Caco-2 (cell line): ENCODE results near the gene EPHA4. TPM values are rescaled to one million over a fixed set of nuclear protein-coding genes. Genes with fewer than 3 reads are reported as not detected.

Experiments used
- BruUV-seq: library from RNA; stranded (reverse); fragments of 400-500 nt; replicated peaks from 2 replicates; lab custom pipeline; 2021; lab: Mats Ljungman, UMichigan
- CTCF ChIA-PET: fragments of 300-600 bp; sonication (Branson Sonifier 250); formaldehyde crosslinking; loops from one replicate; lab custom pipeline; 2022; ENCODE audit warnings: antibody characterized with exemption; lab: Charles Lee
- POLR2A ChIA-PET: fragments of 300-600 bp; sonication (Branson Sonifier 250); formaldehyde crosslinking; loops from one replicate; lab custom pipeline; 2022; ENCODE audit warnings: antibody characterized with exemption; lab: Charles Lee
- DNase-seq, 2 experiments: peaks; one replicate each; pipeline versions ENCODE4 v3.0.0 to v3.0.0-alpha.2; 2020 to 2022
- H3K27me3 ChIP-seq: replicated peaks from 2 replicates; pipeline ENCODE4 v1.6.0; 2011; ENCODE audit warnings: low read length; ENCODE audit not compliant: control insufficient read depth, insufficient read depth
- H3K36me3 ChIP-seq: 2 replicates; pipeline ENCODE4 v1.5.1; 2011; ENCODE audit warnings: low read length; ENCODE audit not compliant: control insufficient read depth, insufficient read depth
- H3K4me1 ChIP-seq: fragments of 250-450 bp; sonication (Bioruptor Pico); 2 replicates; pipeline ENCODE4 v1.5.1; 2020; ENCODE audit warnings: mild to moderate bottlenecking
- H3K4me3 ChIP-seq: 2 replicates; pipeline ENCODE4 v1.5.1; 2011; ENCODE audit warnings: low read depth, mild to moderate bottlenecking, control low read depth, low read length
- H3K9me3 ChIP-seq: fragments of 250-450 bp; sonication (Bioruptor Pico); 2 replicates; pipeline ENCODE4 v1.5.1; 2020; ENCODE audit warnings: mild to moderate bottlenecking, moderate library complexity
- H3K27ac Mint-ChIP-seq: one replicate; pipeline ENCODE4 v1.8.0; 2022; ENCODE audit warnings: mixed read lengths; ENCODE audit not compliant: unreplicated experiment
- H3K27me3 Mint-ChIP-seq: one replicate; pipeline ENCODE4 v1.8.0; 2022; ENCODE audit warnings: mixed read lengths; ENCODE audit not compliant: insufficient read depth, unreplicated experiment
- H3K36me3 Mint-ChIP-seq: one replicate; pipeline ENCODE4 v1.8.0; 2022; ENCODE audit warnings: mild to moderate bottlenecking, mixed read lengths; ENCODE audit not compliant: insufficient read depth, unreplicated experiment
- H3K4me1 Mint-ChIP-seq: one replicate; pipeline ENCODE4 v1.8.0; 2022; ENCODE audit warnings: low read depth, mixed read lengths; ENCODE audit not compliant: unreplicated experiment
- H3K4me3 Mint-ChIP-seq: one replicate; pipeline ENCODE4 v1.8.0; 2022; ENCODE audit warnings: mild to moderate bottlenecking, moderate library complexity, mixed read lengths; ENCODE audit not compliant: unreplicated experiment
- H3K9me3 Mint-ChIP-seq: one replicate; pipeline ENCODE4 v1.8.0; 2022; ENCODE audit warnings: mixed read lengths; ENCODE audit not compliant: unreplicated experiment
- CTCF ChIP-seq, 2 experiments: fragments of 200-600 bp in 1 of 2; IDR thresholded peaks; 1 replicate in 1 of 2; 2 replicates in 1 of 2; pipeline versions ENCODE4 v1.5.1 to v1.8.0; 2011 to 2022; ENCODE audit warnings: antibody characterized with exemption in 1 of 2, control low read depth in 1 of 2, inconsistent platforms in 1 of 2, low read depth in 1 of 2, low read length in 1 of 2, mild to moderate bottlenecking in 1 of 2, moderate library complexity in 1 of 2; ENCODE audit not compliant: insufficient read depth in 1 of 2, severe bottlenecking in 1 of 2, unreplicated experiment in 1 of 2
- intact Hi-C: fragments of 100-400 bp; cut with micrococcal nuclease; formaldehyde crosslinking; loops from one replicate; pipeline ENCODE4 v1.10.0; 2022; ENCODE audit not compliant: unreplicated experiment
- total RNA-seq: library from RNA; stranded (reverse); gene quantifications from 2 replicates; pipeline ENCODE4 v1.2.3, GENCODE V29; 2022

EPHA4 gene
- total RNA-seq, 1 experiment from 2014 or later: 95.5 TPM

GRCh38 chr2:221444106-221444505, 128.0 kb downstream of the EPHA4 start:
- Mint-ChIP-seq H3K27ac (no peak overlapping the region), H3K27me3 (no peaks in the 10 kb centered on the region), H3K36me3 (peaks cover 85% of the 10 kb centered on the region), H3K9me3 (no peaks in the 10 kb centered on the region), H3K4me1 (peaks cover 17% of the 10 kb centered on the region), H3K4me3 (no peak overlapping the region)
- TF ChIP-seq CTCF (IDR thresholded peaks at IDR 0.05; ENCODE audit: insufficient read depth in 1 of 2, low read depth in 1 of 2, low read length in 1 of 2, severe bottlenecking in 1 of 2, unreplicated experiment in 1 of 2): no peak
- H3K9me3 ChIP-seq: no peaks in the 10 kb centered on the region
- no peaks in the 10 kb centered on the region; the same call in 1 of the 2 replicates for H3K36me3 ChIP-seq
- no peak for DNase-seq
- ChIA-PET POLR2A (interaction anchor here (0.5 kb wide), 1 partner anchor 541 kb away, joined by 3 read pairs; no protein-coding TSS in a partner anchor), CTCF (interaction anchor here (1.1 kb wide), 1 partner anchor 129 kb away, joined by 3 read pairs; no protein-coding TSS in a partner anchor)
- H3K4me1 ChIP-seq: peaks cover 17% of the 10 kb centered on the region
- BruUV-seq: no TSS peak
- intact Hi-C loops: no loop called here
- H3K27me3 ChIP-seq: no peaks in the 10 kb centered on the region
- H3K4me3 ChIP-seq: no peak overlapping the region

DNA sequence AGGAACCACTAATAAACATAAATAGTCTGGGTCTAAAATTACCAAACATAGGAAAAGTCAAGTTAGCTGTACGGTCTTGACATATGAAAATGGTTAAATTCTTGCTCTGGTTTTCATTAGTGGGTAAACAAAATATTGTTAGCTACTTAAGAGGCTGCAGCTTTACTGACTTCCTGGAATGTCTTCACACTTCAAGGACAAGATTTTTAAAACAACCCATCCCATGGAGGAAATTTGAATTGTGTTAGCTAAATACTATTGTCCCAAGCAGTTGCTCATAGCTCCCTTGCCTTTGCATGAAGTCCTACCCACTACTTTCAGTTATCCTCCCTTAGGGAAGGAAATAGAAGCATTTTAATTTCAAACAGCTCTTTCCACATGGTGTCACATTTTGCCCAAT, 128.5 kb downstream of the EPHA4 start:
- Mint-ChIP-seq H3K4me3 (no peak overlapping the region), H3K9me3 (no peaks in the 10 kb centered on the region), H3K4me1 (peaks cover 13% of the 10 kb centered on the region), H3K27ac (no peak overlapping the region), H3K36me3 (peaks cover 84% of the 10 kb centered on the region), H3K27me3 (no peaks in the 10 kb centered on the region)
- Histone ChIP-seq H3K4me3 (no peak overlapping the region), H3K27me3 (no peaks in the 10 kb centered on the region), H3K9me3 (no peaks in the 10 kb centered on the region), H3K36me3 (no peaks in the 10 kb centered on the region; the same call in 1 of the 2 replicates), H3K4me1 (peaks cover 13% of the 10 kb centered on the region)
- no TSS peak for BruUV-seq
- no peak for TF ChIP-seq CTCF (IDR thresholded peaks at IDR 0.05; ENCODE audit: insufficient read depth in 1 of 2, low read depth in 1 of 2, low read length in 1 of 2, severe bottlenecking in 1 of 2, unreplicated experiment in 1 of 2)
- intact Hi-C loops: no loop called here
- POLR2A ChIA-PET: interaction anchor here (0.5 kb wide), 1 partner anchor 541 kb away, joined by 3 read pairs; no protein-coding TSS in a partner anchor
- DNase-seq: no peak
- CTCF ChIA-PET: interaction anchor here (1.1 kb wide), 1 partner anchor 130 kb away, joined by 3 read pairs; no protein-coding TSS in a partner anchor

DNA sequence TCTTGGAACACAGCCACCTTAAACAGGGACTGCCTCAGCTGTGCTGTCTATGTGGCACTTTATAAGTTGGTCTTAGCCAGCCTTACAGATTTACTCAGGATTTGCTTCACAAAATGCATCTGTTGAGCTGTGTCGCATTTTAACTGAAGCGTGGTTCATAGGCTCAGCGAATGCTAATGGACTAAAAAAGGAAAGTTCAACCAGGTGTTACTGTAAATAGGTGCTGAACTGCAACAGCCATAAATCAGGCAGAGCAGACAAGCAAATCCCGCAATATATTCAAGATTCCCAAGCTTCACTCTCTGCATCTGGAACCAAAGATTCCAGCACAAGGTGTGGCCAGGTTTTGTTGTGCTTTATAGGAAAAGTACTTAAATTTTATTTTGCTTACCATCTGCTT, 130.0 kb downstream of the EPHA4 start:
- ChIA-PET POLR2A (no interaction called here), CTCF (interaction anchor here (0.6 kb wide), 1 partner anchor 40 kb away, joined by 3 read pairs; no protein-coding TSS in a partner anchor)
- no TSS peak for BruUV-seq
- Mint-ChIP-seq H3K36me3 (peaks cover 85% of the 10 kb centered on the region), H3K27ac (no peak overlapping the region), H3K4me3 (no peak overlapping the region), H3K9me3 (no peaks in the 10 kb centered on the region), H3K27me3 (no peaks in the 10 kb centered on the region), H3K4me1 (peaks cover 3% of the 10 kb centered on the region)
- no peaks in the 10 kb centered on the region for H3K27me3 ChIP-seq
- intact Hi-C loops: no loop called here
- no peaks in the 10 kb centered on the region for H3K36me3 ChIP-seq
- no peak for TF ChIP-seq CTCF (IDR thresholded peaks at IDR 0.05; ENCODE audit: insufficient read depth in 1 of 2, low read depth in 1 of 2, low read length in 1 of 2, severe bottlenecking in 1 of 2, unreplicated experiment in 1 of 2)
- H3K4me1 ChIP-seq: peaks cover 7% of the 10 kb centered on the region
- H3K9me3 ChIP-seq: no peaks in the 10 kb centered on the region
- no peak overlapping the region for H3K4me3 ChIP-seq
- DNase-seq: no peak
